Endothelial cell of umbilical vein (primary cell): ENCODE measurements around the gene ALOX12. TPM values are rescaled to one million over a fixed set of nuclear protein-coding genes. Genes with fewer than 3 reads are reported as not detected.

Experiments used
- BruUV-seq: library from RNA; stranded (reverse); fragments of 400-500 nt; replicated peaks from 2 replicates; lab custom pipeline; 2021; lab: Mats Ljungman, UMichigan
- CTCF ChIA-PET: fragments of 300-600, 350-600 bp; sonication (Branson Sonifier 250); formaldehyde crosslinking; loops from one replicate; lab custom pipeline; 2021; ENCODE audit warnings: antibody characterized with exemption, inconsistent platforms; lab: Charles Lee
- POLR2A ChIA-PET: fragments of 300-600, 350-600 bp; sonication (Branson Sonifier 250); formaldehyde crosslinking; loops from one replicate; lab custom pipeline; 2021; ENCODE audit warnings: antibody characterized with exemption, inconsistent platforms; lab: Charles Lee
- DNase-seq: peaks from one replicate; pipeline ENCODE4 v3.0.0-alpha.2; 2011; ENCODE audit warnings: low read depth, low spot score
- FAIRE-seq: peaks from 2 replicates; lab custom pipeline; 2011; peaks lifted over from hg19 to GRCh38; lab: Jason Lieb, UNC
- H2AFZ ChIP-seq: 2 replicates; pipeline ENCODE4 v1.6.0; 2012; ENCODE audit warnings: low read depth, low read length, control low read depth, inconsistent platforms
- H3K27ac ChIP-seq: 2 replicates; pipeline ENCODE4 v1.5.1; 2011; ENCODE audit warnings: low read depth, mild to moderate bottlenecking, control low read depth, low read length, moderate library complexity; ENCODE audit not compliant: insufficient read depth
- H3K27me3 ChIP-seq, 2 experiments: 2 replicates each; pipeline versions ENCODE4 v1.6.0 to v1.6.1; 2011; ENCODE audit warnings: low read length in 2 of 2, mixed read lengths in 1 of 2; ENCODE audit not compliant: control insufficient read depth in 2 of 2, insufficient read depth in 2 of 2
- H3K36me3 ChIP-seq, 2 experiments: 2 replicates in 1 of 2; 3 replicates in 1 of 2; pipeline ENCODE4 v1.5.1; 2011; ENCODE audit warnings: low read length in 2 of 2, mild to moderate bottlenecking in 1 of 2, moderate library complexity in 1 of 2; ENCODE audit not compliant: control insufficient read depth in 2 of 2, insufficient read depth in 2 of 2; ENCODE audit errors: extremely low read depth in 1 of 2
- H3K4me1 ChIP-seq: 3 replicates; pipeline ENCODE4 v1.5.1; 2011; ENCODE audit warnings: mild to moderate bottlenecking, low read length; ENCODE audit not compliant: control insufficient read depth, insufficient read depth; ENCODE audit errors: extremely low read depth
- H3K4me2 ChIP-seq: 2 replicates; pipeline ENCODE4 v1.6.1; 2011; ENCODE audit warnings: low read length, control low read depth, mixed read lengths; ENCODE audit not compliant: insufficient read depth
- H3K4me3 ChIP-seq, 3 experiments: fragments of 200-600 bp in 1 of 3; sonication (generic), shearing (Covaris generic) in 1 of 3; replicated peaks in 1 of 3; 2 replicates each; pipeline ENCODE4 v1.5.1; 2011 to 2016; ENCODE audit warnings: control low read depth in 3 of 3, low read length in 3 of 3, mild to moderate bottlenecking in 2 of 3, inconsistent platforms in 1 of 3, low read depth in 1 of 3, moderate library complexity in 1 of 3; ENCODE audit not compliant: insufficient read depth in 1 of 3
- H3K79me2 ChIP-seq: 2 replicates; pipeline ENCODE4 v1.6.0; 2012; ENCODE audit warnings: low read length, inconsistent platforms; ENCODE audit not compliant: control insufficient read depth, insufficient read depth
- H3K9ac ChIP-seq: replicated peaks from 2 replicates; pipeline ENCODE3; 2011; ENCODE audit warnings: low read length, control low read depth; ENCODE audit not compliant: insufficient read depth; ENCODE audit errors: extremely low read depth
- H3K9me1 ChIP-seq: replicated peaks from 3 replicates; pipeline ENCODE4 v1.6.0; 2011; ENCODE audit warnings: mild to moderate bottlenecking, low read length; ENCODE audit not compliant: control insufficient read depth, insufficient read depth; ENCODE audit errors: extremely low read depth
- H3K9me3 ChIP-seq: replicated peaks from 2 replicates; pipeline ENCODE4 v1.5.1; 2012; ENCODE audit warnings: low read length, inconsistent platforms; ENCODE audit not compliant: control insufficient read depth, insufficient read depth
- H4K20me1 ChIP-seq: replicated peaks from 2 replicates; pipeline ENCODE3; 2011; ENCODE audit warnings: mild to moderate bottlenecking, low read length; ENCODE audit not compliant: control insufficient read depth, insufficient read depth; ENCODE audit errors: extremely low read depth
- CTCF ChIP-seq, 2 donors: IDR thresholded peaks; 1 replicate in 1 of 2; 2 replicates in 1 of 2; pipeline ENCODE4 v1.5.1; 2011; ENCODE audit warnings: low read length in 2 of 2, mild to moderate bottlenecking in 2 of 2, moderate library complexity in 2 of 2, control low read depth in 1 of 2, inconsistent platforms in 1 of 2, low read depth in 1 of 2; ENCODE audit not compliant: insufficient read depth in 1 of 2; ENCODE audit errors: extremely low read depth in 1 of 2
- EZH2 ChIP-seq: IDR thresholded peaks from 2 replicates; pipeline ENCODE4 v1.6.1; 2012; ENCODE audit warnings: borderline replicate concordance, low read depth, mild to moderate bottlenecking, moderate library complexity, low read length, inconsistent platforms; ENCODE audit not compliant: severe bottlenecking
- FOS ChIP-seq: IDR thresholded peaks from 2 replicates; pipeline ENCODE4 v1.6.1; 2011; ENCODE audit warnings: mild to moderate bottlenecking, low read length, moderate library complexity, borderline replicate concordance; ENCODE audit not compliant: insufficient read depth
- GATA2 ChIP-seq: IDR thresholded peaks from 2 replicates; pipeline ENCODE4 v1.7.0; 2011; ENCODE audit warnings: low read depth, mild to moderate bottlenecking, moderate library complexity, mixed read lengths, low read length; ENCODE audit not compliant: insufficient read length, insufficient read depth
- JUN ChIP-seq: IDR thresholded peaks from 2 replicates; pipeline ENCODE4 v1.6.1; 2011; ENCODE audit warnings: borderline replicate concordance, low read depth; ENCODE audit not compliant: insufficient read length, insufficient read depth
- MAX ChIP-seq: IDR thresholded peaks from 2 replicates; pipeline ENCODE4 v1.6.1; 2011; ENCODE audit not compliant: insufficient read depth, insufficient read length
- MYC ChIP-seq: IDR thresholded peaks from one replicate; pipeline ENCODE4 v1.6.1; 2011; ENCODE audit warnings: mild to moderate bottlenecking, low read depth, low read length
- POLR2A ChIP-seq: IDR thresholded peaks from 2 replicates; pipeline ENCODE4 v1.6.1; 2012; ENCODE audit warnings: low read depth, mild to moderate bottlenecking, control low read depth, low read length
- POLR2AphosphoS5 ChIP-seq: IDR thresholded peaks from 2 replicates; pipeline ENCODE4 v1.6.1; 2012; ENCODE audit warnings: low read depth, mild to moderate bottlenecking, control low read depth, low read length, moderate library complexity; ENCODE audit not compliant: insufficient read depth
- dilution Hi-C: fragments of 300-500 bp; cut with MboI; formaldehyde crosslinking; loops from one replicate; pipeline ENCODE4 v1.15.0; 2019; ENCODE audit warnings: low sequenced_read_pairs; ENCODE audit not compliant: extremely low pct_ligation_motif_present
- intact Hi-C: fragments of 100-400 bp; cut with micrococcal nuclease; formaldehyde crosslinking; loops from one replicate; pipeline ENCODE4 v1.10.0; 2022
- polyA plus RNA-seq, 4 experiments: library from polyadenylated mRNA; depleted of rRNA in 3 of 4; stranded (reverse) in 3 of 4; unstranded in 1 of 4; fragments of >200 nt; gene quantifications; 2 replicates each; pipeline versions ENCODE4 v1.2.1 to v1.2.3, GENCODE V29; 2011 to 2012; ENCODE audit warnings: missing spikeins in 1 of 4
- total RNA-seq: library from RNA; stranded (reverse); gene quantifications from 2 replicates; pipeline ENCODE4 v1.2.3, GENCODE V29; 2021

Gene ALOX12
- total and polyA plus RNA-seq, 2 donors (not counting 3 experiments of a cell fraction or from before 2014, with no cell fraction given), result not detected

GRCh38 chr17:7041607-7042500 lies 46.0 kb downstream of the ALOX12 start:
- intact Hi-C loops, result no loop called here

More at GRCh38 chr17:7041607-7042500, 46.0 kb downstream of the ALOX12 start:
- no TSS peak for BruUV-seq
- Histone ChIP-seq H3K36me3 (no peaks in the 10 kb centered on the region), H3K9me1 (no peaks in the 10 kb centered on the region), H3K4me3 (no peak overlapping the region), H4K20me1 (no peaks in the 10 kb centered on the region), H3K9me3 (no peaks in the 10 kb centered on the region), H3K79me2 (no peaks in the 10 kb centered on the region), H3K27me3 (no peaks in the 10 kb centered on the region), H3K4me1 (peaks cover 32% of the 10 kb centered on the region), H2AFZ (peak overlapping the region; percentile 11), H3K4me2 (no peak overlapping the region), H3K9ac (no peak overlapping the region), H3K27ac (no peak overlapping the region)
- dilution Hi-C loops, result no loop called here
- CTCF ChIA-PET, result interaction anchor here (0.6 to 0.8 kb wide), 2 partner anchors 176 to 255 kb away, joined by 3 read pairs; no protein-coding TSS in a partner anchor
- POLR2A ChIA-PET, result no interaction called here
- no peak for FAIRE-seq
- no peak for DNase-seq
- no peak for TF ChIP-seq JUN
- TF ChIP-seq CTCF (IDR thresholded peaks at IDR 0.05; ENCODE audit: extremely low read depth in 1 of 2, insufficient read depth in 1 of 2, low read depth in 1 of 2, low read length in 2 of 2), result no peak
- no peak for TF ChIP-seq FOS
- TF ChIP-seq MYC, result no peak
- TF ChIP-seq POLR2AphosphoS5, result no peak
- TF ChIP-seq MAX, result no peak
- no peak for TF ChIP-seq EZH2
- TF ChIP-seq GATA2, result no peak
- TF ChIP-seq POLR2A, result no peak
